ENCODE results near the gene ATP5MK.
"Not testable (repeated sequence)": the region's sequence is repeated elsewhere in the genome, so short reads cannot be mapped to it uniquely, and the experiment has no call there.

ATP5MK gene

GRCh38 chr10:103396067-103396788, at the start of gene ATP5MK, which contains the start of gene PDCD11:
TSS of gene ATP5MK (minus strand) at chr10:103396475. CDS start at chr10:103392457, 4,018 bp downstream.
TSS of gene PDCD11 (plus strand) at chr10:103396626. CDS start at chr10:103398427, 1,801 bp downstream.
- peak; percentile 80 to 98 (median 94) for DNase-seq (ENCODE audit: low read depth in 4 of 4, low spot score in 1 of 4)

- DNase-seq (ENCODE audit: low read depth in 4 of 4, low spot score in 1 of 4): no peak
These were observed 49.1 kb upstream of the ATP5MK start for GRCh38 chr10:103445366-103445765.

DNA sequence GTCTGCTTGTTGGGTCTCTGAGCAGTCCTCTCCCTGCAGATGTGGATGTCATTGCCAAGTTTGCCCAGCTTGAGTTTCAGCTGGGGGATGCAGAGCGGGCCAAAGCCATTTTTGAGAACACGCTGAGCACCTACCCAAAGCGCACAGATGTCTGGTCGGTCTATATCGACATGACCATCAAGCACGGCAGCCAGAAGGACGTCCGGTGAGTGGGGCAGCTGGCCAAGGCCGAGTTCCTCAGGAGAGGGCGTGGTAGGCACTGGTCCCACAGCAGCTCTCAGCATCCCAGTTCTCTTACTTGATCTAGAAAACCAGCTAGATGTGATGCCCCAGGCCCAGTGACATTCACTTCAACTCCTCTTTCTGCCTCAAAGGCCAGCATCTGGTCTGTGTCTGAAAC, 48.2 kb upstream of the ATP5MK start:
- DNase-seq (ENCODE audit: low read depth in 4 of 4, low spot score in 1 of 4): no peak

GRCh38 chr10:103443475-103444185, 47.4 kb upstream of the ATP5MK start:
- no peak for DNase-seq (ENCODE audit: low read depth in 4 of 4, low spot score in 1 of 4)

GRCh38 chr10:103442031-103442461, 45.8 kb upstream of the ATP5MK start:
- DNase-seq (ENCODE audit: low read depth in 4 of 4, low spot score in 1 of 4): no peak

DNA sequence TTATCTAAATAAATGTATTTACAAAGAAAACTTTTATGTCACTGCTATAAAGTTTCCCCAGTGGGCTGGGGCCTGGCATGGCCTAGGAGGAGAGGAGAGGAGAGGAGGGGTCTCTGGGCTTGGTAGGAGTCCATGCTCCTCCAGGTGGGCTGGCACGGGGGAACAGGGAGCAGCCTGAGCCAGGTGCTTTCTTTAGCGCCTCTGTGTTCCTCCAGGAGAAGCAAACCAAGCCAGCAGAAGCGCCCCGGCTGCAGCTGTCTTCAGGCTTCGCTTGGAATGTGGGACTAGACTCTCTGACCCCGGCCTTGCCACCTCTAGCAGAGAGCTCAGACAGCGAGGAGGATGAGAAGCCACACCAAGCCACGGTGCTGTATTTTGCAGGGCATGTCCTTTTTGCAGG, 45.3 kb upstream of the ATP5MK start:
- DNase-seq (ENCODE audit: low read depth in 4 of 4, low spot score in 1 of 4): no peak

DNA sequence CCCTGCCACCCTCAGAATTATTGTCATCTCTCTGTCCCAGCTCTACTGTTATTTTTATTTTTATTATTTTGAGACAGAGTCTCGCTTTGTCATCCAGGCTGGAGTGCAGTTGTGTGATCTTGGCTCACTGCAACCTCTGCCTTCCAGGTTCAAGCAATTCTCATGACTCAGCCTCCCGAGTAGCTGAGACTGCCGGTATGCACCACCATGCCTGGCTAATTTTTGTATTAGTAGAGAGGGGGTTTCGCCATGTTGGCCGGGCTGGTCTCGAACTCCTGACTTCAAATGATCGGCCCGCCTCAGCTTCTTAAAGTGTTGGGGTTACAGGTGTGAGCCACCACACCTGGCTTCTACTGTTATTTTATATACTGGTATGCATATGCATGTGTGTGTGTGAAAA, 44.9 kb upstream of the ATP5MK start:
- no peak for DNase-seq (ENCODE audit: low read depth in 4 of 4, low spot score in 1 of 4)

- DNase-seq (ENCODE audit: low read depth in 4 of 4, low spot score in 1 of 4): no peak
These were observed 44.1 kb upstream of the ATP5MK start for GRCh38 chr10:103440416-103440815.

GRCh38 chr10:103439776-103440175, 43.5 kb upstream of the ATP5MK start:
- DNase-seq (ENCODE audit: low read depth in 4 of 4, low spot score in 1 of 4): no peak

DNA sequence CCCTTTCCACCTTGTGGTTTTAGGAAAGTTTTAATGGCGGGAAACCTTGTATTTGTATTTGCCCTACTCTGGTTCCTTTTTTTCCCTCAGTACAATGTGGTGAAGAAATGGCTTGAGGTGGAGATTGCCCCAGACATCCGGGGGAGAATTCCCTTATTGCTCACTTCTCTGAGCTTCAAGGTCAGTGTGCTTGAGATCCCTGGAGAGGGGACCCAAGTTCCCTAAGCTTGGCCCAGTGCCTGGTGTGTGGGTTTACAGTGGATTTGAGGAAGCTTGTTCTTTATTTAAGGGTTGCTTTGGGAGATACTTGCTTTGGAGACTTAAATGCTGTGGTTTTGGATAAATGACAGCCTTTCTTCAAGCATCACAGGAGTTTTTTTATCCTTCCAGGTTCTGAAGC, 37.6 kb upstream of the ATP5MK start:
- DNase-seq (ENCODE audit: low read depth in 4 of 4, low spot score in 1 of 4): no peak

DNA sequence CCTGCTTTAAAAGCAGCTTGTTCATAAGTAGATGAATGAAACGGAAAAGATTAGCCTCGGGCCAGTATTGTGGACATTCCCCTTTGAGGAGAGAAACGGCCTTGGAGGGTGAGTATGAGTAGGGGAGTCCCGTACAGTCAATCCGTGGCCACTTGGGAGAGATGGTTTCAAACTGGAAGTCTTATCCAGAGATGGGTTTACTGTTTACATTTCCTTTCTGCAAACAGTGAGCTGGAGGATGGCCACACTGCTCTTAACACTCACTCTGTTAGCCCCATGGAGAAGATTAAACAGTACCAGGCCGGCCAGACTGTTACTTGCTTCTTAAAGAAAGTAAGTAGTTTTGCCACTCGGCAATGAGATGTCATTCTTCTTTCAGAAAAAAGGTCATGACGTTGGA, 35.6 kb upstream of the ATP5MK start:
- DNase-seq (ENCODE audit: low read depth in 4 of 4, low spot score in 1 of 4): no peak

DNA sequence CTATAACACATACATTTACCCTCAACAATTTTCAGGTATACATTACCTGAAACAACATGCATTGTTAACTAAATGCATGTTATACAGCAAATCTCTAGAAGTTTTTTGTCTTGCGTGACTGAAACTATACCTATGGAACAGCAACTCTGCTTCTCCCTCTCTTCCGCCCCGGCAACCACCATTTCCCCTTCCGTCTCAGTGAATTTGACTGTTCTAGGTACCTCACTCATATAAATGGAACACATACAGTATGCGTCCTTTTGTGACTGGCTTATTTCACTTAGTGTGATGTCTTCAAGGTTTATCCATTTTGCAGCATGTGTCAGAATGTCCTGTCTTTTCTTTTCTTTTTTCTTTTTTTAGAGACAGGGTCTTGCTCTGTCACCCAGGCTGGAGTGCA, 33.4 kb upstream of the ATP5MK start:
- no peak for DNase-seq (ENCODE audit: low read depth in 4 of 4, low spot score in 1 of 4)

GRCh38 chr10:103428989-103429643, 32.8 kb upstream of the ATP5MK start:
- DNase-seq (ENCODE audit: low read depth in 4 of 4, low spot score in 1 of 4): no peak

- DNase-seq (ENCODE audit: low read depth in 4 of 4, low spot score in 1 of 4): no peak
These were observed 31.6 kb upstream of the ATP5MK start for GRCh38 chr10:103427866-103428265.

- no peak for DNase-seq (ENCODE audit: low read depth in 4 of 4, low spot score in 1 of 4)
These were observed 27.5 kb upstream of the ATP5MK start for GRCh38 chr10:103423748-103424147.

- no peak for DNase-seq (ENCODE audit: low read depth in 4 of 4, low spot score in 1 of 4)
These were observed 22.8 kb upstream of the ATP5MK start for GRCh38 chr10:103419101-103419500.

DNA sequence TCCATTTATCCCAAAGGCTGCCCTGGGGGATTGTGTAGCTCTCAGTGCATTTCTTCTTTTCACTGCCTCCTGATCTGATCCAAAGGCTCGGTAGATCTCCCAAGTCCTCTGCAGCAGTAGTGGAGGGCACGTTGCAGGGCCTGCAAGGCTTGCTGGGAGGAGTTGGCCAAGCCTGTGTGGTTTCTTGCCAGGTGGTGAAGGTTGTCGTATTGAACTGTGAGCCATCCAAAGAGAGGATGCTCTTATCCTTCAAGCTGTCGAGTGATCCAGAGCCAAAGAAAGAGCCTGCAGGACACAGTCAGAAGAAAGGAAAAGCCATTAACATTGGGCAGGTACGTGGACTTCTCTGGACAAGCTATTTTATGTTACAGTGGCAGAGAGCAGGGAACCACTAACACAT, 21.3 kb upstream of the ATP5MK start:
- DNase-seq (ENCODE audit: low read depth in 4 of 4, low spot score in 1 of 4): no peak

- DNase-seq (ENCODE audit: low read depth in 4 of 4, low spot score in 1 of 4): not testable (repeated sequence)
These were observed 20.8 kb upstream of the ATP5MK start for GRCh38 chr10:103417148-103417469.

DNA sequence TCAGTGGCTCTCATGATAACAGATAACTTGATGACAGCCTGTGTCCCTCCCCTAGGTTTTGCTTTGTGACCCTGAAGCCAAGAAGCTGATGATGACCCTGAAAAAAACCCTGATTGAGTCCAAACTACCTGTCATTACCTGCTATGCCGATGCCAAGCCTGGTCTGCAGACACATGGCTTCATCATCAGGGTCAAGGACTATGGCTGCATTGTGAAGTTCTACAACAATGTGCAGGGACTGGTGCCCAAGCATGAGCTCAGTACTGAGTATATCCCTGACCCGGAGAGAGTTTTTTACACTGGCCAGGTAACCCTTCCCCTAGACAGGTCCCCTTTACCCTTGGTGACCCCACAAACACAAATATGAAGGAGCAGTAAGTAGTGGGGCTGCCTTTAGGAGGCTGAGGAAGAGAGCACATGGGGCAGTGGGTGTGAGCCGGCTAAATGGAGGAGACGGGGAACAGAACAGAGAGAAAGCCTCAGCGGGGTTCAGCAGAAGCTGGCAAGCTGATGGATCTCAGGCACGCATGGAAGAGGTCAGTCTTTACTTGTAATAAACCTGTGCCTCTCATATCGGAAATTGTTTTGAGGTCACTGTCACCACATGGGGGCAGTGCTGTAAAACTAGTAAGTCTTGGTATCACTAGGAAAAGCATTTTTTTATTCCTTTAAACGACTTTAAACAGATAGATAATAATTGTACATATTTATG, 20.3 kb upstream of the ATP5MK start:
- DNase-seq (ENCODE audit: low read depth in 4 of 4, low spot score in 1 of 4): peak in 2 of 4 experiments; percentile 9 to 12

GRCh38 chr10:103415581-103415980, 19.3 kb upstream of the ATP5MK start:
- no peak for DNase-seq (ENCODE audit: low read depth in 4 of 4, low spot score in 1 of 4)

GRCh38 chr10:103413564-103413963, 17.3 kb upstream of the ATP5MK start:
- no peak for DNase-seq (ENCODE audit: low read depth in 4 of 4, low spot score in 1 of 4)

Measured in stimulated activated CD4-positive, alpha-beta T cell treated with anti-CD3 and anti-CD28 coated beads, Interleukin-1b, Interleukin-23, amount 100 ng/mL, for 24 hours (primary cell).